ENCODE results near the gene RBBP5.

DNA sequence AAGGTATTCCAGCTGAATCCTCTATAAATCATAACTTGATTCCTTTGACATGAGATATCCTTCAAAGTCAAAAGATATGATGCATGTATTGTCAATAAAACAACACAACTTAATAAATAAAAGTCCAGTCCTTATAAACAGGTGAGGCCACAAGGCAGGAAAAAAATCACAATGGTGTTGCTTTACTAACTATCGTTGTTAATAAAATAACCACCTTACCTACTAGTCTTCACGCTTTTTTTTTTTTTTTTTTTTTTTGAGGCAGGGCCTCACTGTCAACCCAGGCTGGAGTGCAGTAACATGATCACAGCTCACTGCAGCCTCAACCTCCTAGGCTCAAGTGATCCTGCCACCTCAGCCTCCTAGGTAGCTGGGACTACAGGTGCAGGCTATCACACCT is 37.4 kb downstream of the RBBP5 start, which contains the start of gene TMEM81:
- TF ChIP-seq TAF1 (IDR thresholded peaks at IDR 0.05; ENCODE audit: low read depth, low read length) (no peak), SPI1 (IDR thresholded peaks at IDR 0.05; ENCODE audit: low read depth, low read length) (no peak), POLR2AphosphoS5 (IDR thresholded peaks at IDR 0.05; ENCODE audit: low read depth, low read length) (no peak)
